ENCODE data around the gene PTPRD.

The PTPRD gene

DNA sequence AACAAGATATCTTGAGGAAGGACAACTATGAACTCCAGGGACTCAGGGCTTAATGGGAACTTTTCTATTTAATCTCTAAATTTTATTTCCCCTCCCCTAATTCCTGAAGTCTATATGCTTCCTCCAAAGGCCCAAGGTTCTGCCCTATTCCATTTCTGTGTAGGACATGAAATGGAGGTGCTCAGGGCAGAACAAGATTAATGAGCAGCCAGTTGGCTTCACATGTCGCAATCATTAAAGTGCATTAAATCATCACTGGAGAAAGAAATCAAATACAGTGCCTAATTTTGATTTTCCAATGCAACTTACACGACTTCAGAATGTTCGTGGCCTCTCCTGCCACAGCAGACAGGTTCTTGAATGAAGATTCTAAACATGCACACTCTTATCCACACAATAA is 862.1 kb downstream of the PTPRD start:
- DNase-seq (ENCODE audit: low spot score), result no peak

DNA sequence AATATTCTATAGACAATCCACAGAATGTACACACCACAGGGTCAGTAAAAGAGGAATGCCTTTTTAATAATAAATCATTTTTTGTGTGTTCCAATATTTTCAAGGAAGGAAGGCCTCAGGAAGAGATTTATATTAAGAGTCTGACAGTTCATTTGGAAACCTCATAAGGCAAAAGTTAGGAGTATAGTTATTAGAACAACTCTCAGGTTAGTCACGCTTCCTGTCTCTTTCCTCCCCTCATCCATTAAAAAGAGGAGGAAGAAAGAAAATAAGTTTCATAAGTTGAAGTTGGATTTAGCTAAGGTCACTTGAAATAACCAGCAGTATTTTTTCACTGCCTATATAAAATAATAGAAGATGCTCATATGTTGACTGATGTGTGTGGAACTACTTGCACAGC is 863.2 kb downstream of the PTPRD start:
- no peak for DNase-seq (ENCODE audit: low spot score)

DNA sequence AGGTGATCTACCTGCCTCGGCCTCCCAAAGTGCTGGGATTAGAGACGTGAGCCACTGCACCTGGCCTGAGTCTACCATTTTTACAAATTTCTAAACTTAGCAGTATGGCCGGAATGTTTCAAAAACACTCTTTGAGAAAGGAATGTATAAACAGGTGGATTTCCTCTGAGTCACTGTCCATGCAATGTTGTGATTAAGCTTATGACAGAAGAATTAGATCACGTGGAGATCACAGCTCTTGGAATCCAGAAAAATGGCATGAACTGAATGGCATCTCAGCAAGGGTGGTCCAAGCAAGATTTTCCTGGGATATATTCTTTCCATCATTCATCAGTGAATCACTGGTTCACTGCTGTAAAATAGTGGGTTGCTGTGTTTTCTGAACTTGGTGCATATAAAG is 865.0 kb downstream of the PTPRD start:
- no peak for DNase-seq (ENCODE audit: low spot score)

DNA sequence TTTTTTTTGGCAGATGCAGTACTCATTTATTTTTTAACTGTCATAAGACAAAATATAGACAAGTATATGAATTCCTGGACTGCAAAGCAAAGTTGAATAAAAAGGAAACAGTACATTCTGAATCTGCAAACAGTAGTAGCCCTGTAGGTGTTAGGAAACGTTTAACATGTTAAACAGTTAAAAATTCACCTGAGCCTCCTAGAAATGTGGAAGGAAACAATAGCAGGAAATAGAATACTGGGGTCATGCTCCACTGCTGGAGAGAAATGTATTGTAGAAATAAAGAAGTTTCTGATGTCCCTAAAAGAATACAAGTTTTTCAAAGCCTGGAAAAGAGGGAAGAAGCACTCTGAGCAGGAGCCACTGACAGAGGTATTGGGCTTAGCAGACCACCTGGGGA is 866.0 kb downstream of the PTPRD start:
- no peak for DNase-seq (ENCODE audit: low spot score)

DNA sequence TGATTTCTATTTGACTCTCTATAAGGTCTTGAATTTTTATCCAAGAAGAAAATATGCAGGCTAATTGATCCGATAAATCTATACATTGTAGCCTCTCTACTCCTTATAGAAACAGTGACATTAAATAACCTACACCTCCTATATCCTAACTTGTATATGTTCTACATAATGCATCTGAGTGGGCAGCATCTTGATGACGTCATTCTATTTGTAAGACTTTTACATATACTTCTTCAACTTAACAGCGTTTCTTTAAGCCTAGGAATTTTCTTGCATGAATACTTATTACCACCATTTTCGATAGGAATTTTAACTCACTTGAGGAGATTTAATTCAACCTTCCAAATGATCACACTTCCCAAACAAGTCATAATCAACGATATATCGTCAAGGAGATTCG is 869.0 kb downstream of the PTPRD start:
- DNase-seq (ENCODE audit: low spot score), result no peak

DNA sequence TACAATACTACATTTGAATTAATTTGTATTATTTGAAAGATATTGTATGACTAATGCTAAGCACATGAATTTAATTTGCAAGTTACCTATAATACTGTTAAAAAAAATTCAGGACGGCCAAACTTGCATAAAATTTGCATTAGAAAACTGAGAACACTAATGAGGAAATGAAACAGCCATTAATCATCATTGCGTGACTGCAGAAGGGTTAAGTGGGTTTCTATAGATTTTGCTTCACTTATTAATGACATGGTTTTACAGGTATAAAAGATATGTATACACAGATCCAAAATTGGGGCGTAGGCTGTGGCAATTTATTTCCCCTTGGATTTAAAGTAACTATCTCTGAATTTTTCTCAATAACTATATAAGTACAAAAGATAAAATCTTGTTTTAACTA is 882.6 kb downstream of the PTPRD start:
- no peak for DNase-seq (ENCODE audit: low spot score)

DNA sequence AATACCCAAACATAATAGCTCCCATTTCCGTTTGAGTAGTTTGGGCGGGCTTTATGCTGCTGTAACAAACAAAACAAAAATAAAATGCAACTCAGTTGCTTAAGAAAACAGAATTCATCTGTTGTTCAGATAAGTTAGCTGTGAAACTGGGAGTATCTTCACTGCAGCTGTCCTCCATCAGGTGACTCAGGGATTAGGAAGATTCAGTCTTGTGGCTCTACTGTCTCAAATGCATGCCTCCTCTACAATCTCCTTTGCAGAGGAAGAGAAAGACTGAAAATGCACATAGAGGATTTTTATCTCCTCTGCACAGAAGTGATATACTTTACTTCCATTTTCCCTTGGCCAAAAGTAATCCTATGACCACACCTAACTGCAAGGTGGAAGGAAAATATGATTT is 883.7 kb downstream of the PTPRD start:
- DNase-seq (ENCODE audit: low spot score), result no peak

DNA sequence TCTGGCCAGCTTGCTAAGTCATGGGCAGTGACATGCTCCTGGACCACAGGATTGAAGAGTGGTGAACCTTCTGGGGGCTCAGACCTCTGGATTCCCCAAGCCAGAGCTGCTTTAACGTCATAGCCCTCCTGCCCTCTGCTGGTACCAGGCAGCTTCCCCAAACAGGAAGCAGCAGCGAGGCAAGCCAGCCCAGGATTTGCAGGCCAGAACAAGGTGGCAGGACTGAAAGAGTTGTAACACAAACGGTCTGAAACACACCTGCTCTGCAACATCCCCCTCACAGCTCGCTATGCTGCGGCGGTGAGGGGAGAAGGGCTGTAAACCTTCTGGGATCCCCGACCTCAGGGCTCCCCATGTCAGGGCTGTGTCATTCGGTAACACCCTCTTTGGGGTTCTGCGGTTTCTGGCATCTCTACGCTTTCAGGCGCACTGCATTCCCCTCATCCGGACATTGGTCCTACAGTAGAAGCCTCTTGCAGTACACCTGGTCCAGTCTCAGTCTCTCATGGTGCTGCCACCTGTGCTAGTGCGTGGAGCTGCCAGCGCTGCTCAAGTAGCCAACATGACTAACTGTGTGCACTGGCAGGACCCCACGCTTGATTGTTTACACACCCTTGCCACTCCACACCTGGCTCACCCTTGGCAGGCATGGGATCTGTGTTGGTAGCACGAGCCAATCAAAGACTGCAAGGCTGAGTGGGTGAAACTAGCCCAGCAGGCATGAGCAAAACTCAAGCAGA is 893.3 kb downstream of the PTPRD start:
- DNase-seq (ENCODE audit: low spot score), result no peak

DNA sequence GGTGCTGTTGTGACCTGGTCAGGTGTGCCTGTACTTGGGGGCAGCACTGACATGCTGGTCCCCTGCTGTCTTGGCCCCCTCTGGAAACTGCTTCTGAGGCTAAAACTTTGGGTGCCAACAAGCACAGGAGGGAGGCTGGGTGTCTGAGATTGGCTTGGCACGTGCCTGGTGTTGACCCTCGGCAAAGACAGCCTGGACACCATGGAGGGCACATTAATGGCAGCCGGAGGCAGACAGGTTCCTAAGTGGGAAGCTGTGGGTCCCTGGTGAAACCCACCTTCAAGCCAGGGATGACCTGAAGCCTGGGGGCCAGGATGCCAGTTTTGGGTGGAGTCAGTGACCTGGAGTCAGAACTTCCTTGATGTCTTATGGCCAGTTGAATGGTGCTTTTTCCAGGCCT is 894.1 kb downstream of the PTPRD start:
- DNase-seq (ENCODE audit: low spot score), result no peak

DNA sequence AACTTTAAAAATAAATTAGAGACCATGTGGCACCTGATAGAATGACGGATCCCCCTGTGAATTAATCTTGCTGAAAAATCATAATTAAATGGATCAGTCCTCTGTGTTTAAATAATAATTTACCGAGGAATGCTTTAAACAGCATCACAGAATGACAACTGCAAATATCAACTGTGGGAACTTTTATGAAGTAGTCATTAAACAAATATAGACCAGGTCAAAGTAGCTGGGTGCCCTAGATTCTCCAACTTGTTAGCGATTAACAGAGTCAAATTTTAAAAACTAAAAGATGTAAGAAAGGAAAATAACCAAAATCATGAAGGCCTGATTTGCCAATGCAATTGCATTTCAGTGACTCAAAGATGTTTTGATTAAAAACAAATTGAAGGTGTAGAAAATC is 933.4 kb downstream of the PTPRD start:
- no peak for DNase-seq (ENCODE audit: low spot score)

DNA sequence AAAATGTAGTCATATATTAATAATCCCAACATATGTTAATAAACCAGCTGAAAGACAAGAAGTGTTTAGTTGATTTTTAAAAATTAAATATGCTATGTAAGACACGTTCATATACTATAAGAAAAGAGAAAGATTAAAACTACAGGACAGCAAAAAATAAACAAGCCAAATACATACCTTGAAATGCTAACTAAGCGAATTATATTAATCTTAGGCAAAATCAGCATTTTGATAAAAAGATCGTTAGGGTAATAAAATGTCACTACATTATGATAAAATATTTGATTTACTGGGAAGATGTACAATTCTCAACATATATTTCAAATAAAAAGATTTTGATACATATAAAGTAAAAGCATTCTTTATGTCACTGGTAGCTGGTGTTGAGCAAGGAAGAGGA is 938.3 kb downstream of the PTPRD start:
- DNase-seq (ENCODE audit: low spot score), result no peak

DNA sequence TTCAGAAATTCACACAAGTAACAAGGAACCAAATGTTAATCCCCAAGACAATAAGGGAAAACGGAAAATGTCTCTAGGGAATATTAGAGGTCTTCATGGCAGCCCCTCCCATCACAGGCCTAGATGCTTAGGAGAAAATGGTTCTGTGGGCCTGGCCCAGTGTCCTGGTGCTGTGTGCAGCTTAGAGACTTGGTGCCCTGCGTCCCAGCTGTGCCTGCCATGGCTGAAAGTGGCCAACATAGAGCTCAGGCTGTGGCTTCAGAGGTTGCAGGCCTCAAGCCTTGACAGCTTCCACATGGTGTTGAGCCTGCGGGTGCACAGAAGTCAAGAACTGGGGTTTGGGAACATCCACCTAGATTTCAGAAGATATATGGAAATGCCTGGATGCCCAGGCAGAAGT is 942.3 kb downstream of the PTPRD start:
- DNase-seq (ENCODE audit: low spot score), result no peak

DNA sequence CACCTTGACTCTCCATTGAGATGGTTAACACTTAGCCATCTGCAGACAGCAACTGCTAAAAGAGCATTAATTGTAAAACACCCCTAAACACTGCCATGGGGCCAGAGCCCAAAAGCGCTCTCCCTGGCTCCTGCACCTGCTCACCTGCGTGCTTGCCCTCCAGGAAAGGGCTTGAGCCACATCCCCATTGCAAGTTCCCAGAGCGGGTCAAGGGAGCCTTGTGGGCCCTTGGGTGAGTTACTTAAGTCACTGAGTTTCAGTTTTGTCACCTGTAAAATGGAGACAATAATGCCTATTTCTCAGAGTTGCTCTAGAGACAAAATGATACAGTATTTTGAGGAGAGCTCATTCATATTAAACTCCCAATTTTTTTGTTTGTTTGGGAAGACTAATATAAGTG is 967.8 kb downstream of the PTPRD start:
- DNase-seq (ENCODE audit: low spot score), result no peak

DNA sequence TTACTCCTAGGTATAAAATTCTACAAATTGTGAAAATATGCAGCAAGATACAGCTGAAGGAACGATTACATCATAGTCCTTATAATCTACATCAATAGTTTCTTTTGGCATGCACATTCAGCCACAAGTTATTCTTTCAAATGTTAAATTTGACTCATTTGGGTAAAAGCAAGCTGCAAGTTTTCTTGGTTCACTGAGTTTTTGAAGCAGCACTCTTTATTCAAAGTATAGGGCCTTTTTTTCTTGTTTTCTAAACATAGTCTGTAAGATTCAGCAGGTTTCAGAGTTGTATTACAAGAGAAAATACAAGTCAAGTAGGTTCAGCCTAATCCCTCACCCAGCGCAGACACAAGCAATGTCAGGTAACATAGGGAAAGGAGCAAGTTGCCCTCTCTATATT is 981.5 kb downstream of the PTPRD start:
- no peak for DNase-seq (ENCODE audit: low spot score)

DNA sequence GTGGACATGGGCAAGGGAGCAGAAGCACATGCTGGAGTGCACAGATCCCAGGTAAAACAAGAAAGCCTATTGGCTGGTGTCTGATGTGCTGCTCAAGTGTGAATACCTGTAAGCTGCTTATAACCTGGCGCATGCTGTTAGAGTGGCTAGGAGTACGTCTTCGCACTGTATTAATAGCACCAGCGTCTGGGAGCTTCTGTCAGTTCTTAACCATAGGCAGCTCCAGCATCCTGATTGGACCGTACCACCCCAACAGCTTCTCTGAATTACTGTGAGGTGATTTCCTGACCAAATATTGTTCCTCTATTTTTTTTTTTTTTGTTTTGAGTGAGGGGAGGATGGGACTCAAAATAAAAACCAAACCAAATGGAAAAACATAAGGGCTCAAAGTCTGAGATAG is 987.6 kb downstream of the PTPRD start:
- DNase-seq (ENCODE audit: low spot score), result no peak

DNA sequence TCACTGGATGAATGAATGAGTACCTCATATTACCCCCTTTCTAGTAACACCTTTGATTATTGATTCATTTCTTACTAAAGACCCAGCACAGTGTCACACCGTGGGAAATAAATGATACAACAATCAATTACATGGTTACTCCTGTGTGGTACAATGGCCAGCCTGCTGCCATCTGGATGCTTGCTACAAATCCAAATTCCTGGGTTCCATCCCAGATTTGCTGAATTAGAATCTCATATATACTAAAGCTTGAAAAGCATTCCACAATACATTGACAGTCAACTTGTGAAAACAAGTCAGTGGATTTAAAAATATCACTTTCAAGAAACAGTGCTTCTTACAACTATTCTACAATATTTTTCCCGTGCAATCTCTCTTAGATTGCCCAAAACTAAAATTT is 989.3 kb downstream of the PTPRD start:
- DNase-seq (ENCODE audit: low spot score), result no peak

DNA sequence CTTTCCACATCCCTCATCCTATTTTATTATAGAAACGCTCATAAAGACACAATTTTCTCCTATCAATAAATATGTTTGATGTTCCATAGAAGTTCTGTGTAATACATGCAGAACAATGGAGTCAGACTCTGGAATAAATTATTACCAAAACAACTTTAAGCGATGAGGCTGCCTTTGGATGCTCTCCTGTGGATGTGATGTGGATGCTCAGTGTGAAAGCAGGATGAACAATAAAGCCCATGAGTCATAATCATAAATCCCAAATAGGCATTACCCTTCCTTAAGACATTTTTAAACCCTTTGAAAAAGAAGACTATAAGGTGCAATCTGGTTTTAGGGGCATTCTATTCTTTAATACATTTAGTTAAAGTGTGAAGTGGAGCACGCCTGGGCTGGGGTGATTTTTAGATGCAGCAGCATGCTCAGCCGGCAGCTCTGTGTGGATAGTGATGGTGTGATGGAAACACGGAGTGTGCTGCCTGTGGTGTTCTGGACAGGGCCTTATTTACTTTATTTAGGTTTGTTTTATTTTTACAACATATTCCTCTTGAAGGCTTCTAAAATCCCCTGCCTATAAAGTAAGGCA is 991.4 kb downstream of the PTPRD start:
- no peak for DNase-seq (ENCODE audit: low spot score)

DNA sequence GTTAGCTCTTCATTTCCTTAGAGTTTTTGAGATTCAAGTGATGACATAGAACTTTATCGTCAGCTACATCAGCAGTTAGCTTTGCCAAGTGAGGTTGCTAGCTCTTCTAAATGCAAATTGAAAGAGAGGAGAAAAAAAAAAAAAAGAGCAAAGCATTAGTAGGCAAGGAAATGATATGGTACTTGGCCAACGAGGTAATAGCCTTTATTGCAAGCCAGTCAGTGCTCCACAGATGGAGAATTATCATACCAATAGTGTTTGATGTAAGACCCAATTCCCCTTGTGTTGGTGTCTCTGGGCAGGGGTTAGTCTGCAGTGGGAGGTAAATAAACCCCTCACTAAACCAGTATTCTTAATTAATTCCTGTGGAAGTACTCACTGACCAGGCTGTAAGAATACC is 992.1 kb downstream of the PTPRD start:
- no peak for DNase-seq (ENCODE audit: low spot score)

DNA sequence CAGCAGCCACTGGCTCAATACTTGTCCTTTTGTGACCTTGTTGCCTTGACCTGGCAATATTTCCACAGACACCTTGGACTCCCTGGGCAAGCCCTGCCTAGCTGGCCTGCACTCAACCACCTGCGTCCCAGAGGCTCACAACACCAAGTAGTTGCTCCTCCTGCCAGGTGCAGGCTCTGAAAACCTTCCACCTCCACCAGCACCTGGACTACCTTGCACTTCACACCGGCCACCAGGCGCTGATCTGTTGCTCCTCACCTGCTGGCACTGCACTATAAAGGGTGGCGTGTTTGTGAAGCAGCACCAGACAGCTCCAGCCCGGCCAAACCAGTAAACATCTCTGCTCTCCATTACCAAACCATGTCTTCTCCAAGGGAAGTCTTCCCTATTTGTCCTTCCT is 997.7 kb downstream of the PTPRD start:
- DNase-seq (ENCODE audit: low spot score), result no peak

DNA sequence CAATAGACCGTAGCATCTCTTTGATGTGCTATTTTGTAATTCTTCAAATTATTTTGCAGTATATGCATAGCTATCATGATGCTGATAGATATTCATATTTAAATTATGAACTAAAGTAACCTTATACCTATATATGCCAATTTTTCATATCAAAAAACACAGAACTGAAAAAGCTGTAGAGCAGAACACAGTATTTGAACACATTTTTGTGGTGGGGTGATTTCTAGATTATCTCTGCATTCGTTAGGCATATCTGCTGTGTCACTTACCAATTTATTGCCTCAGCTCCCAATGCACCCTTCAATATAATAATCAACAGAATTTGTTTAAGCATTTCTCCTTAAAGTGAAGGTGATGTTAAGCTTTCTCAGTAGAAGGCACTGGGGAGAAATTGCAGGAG is 998.2 kb downstream of the PTPRD start:
- no peak for DNase-seq (ENCODE audit: low spot score)

DNA sequence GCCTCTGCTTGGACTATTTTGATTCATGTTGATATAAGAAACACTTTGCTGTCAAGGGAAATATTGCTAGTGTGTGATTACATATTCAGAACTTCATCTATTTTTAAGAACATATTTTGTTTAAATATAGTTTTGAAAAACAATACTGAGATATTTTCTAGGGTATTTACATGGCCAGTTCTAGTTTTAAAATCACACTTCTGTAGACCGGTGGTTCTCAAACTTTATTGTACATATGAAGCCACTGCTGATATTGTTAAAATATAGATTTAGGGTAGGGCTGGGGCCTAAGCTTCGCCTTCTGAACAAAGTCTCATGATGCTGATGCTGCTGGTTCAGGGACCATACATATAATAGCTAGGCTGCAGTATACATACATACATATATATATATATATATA is 1000.0 kb downstream of the PTPRD start:
- no peak for DNase-seq (ENCODE audit: low spot score)

DNA sequence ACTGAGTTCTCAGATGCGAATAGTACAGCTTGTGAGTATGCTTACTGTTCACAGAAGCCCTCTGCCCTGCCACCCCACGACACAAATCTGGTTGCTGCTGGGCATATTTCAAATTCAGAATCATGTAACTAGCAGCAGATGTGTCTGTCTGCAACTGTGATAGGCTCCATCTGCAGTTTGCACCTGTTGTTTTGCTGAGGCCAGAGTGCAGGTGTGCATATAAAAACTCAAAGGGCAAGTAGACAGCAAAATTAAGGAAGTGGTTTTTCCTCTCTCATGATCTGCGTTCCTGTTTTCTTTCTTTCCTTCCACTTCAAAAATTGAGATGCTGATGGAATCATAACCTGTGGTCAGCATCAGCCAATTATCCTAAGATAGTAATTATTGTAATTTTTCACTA is 1000.5 kb downstream of the PTPRD start:
- DNase-seq (ENCODE audit: low spot score), result no peak

DNA sequence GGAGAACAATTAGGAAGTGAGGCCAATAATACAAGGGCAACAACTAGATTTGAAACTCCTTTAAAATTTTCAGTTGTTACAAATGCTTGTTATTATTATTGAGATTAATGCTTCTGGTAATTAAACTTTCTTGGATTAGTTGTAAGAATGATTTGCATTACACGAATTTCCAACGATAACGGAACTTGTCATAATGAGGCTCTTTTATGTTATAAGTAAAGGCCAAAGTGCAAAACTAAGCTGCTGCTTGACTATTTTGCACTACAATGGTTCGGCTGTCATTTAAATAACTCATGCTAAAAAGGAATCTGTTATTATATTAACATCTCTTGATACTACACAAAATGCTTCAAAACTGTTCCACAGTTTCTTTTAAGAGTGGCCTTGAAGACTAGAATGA is 1007.1 kb downstream of the PTPRD start:
- DNase-seq (ENCODE audit: low spot score), result no peak

DNA sequence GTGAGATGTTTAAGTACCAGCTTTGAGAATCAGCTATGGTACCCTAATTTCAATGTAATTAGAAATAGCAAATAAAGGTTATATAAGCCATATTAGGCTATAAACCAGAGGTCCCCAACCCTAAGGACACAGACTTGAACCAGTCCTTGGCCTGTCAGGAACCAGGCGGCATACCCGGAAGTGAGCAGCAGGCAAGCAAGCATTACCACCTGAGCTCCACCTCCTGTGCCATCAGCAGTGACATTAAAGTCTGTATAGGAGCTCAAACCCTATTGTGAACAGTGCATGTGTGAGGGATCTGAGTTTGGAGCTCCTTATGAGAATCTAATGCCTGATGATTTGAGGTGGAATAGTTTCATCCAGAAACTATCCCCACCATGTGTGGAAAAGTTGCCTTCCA is 1009.5 kb downstream of the PTPRD start:
- DNase-seq (ENCODE audit: low spot score), result no peak
